HG02884 (cell line): ENCODE data around the gene P2RY13.

ENCODE experiments used
- ATAC-seq: cut with Tn5 transposase; IDR thresholded peaks from one replicate; pipeline ENCODE4 v1.9.1; 2021; ENCODE audit warnings: mild to moderate bottlenecking, moderate library complexity; ENCODE audit not compliant: unreplicated experiment

Gene P2RY13

GRCh38 chr3:151321526-151321925, 7.8 kb downstream of the P2RY13 start:
- ATAC-seq, result no peak

GRCh38 chr3:151320131-151320530, 9.2 kb downstream of the P2RY13 start:
- ATAC-seq, result no peak

GRCh38 chr3:151319628-151320027, 9.7 kb downstream of the P2RY13 start:
- no peak for ATAC-seq

- no peak for ATAC-seq
Observed at GRCh38 chr3:151318991-151319390, 10.4 kb downstream of the P2RY13 start.

- ATAC-seq, result no peak
Observed at GRCh38 chr3:151318313-151318712, 11.0 kb downstream of the P2RY13 start.

GRCh38 chr3:151316267-151316991, 12.9 kb downstream of the P2RY13 start, which contains the start of gene GPR87:
Gene GPR87, minus strand, starts transcription at chr3:151316820. Its CDS starts 16,720 bp downstream, at chr3:151300100.
- ATAC-seq, result no peak

GRCh38 chr3:151315846-151316245, 13.5 kb downstream of the P2RY13 start:
- no peak for ATAC-seq

GRCh38 chr3:151315136-151315535, 14.2 kb downstream of the P2RY13 start:
- ATAC-seq, result no peak

- no peak for ATAC-seq
Observed at GRCh38 chr3:151314593-151314992, 14.8 kb downstream of the P2RY13 start.

GRCh38 chr3:151314137-151314536, 15.2 kb downstream of the P2RY13 start:
- no peak for ATAC-seq

GRCh38 chr3:151312972-151313371, 16.4 kb downstream of the P2RY13 start:
- ATAC-seq, result no peak

GRCh38 chr3:151309566-151309965, 19.8 kb downstream of the P2RY13 start:
- ATAC-seq, result no peak

GRCh38 chr3:151307583-151308488, 21.5 kb downstream of the P2RY13 start:
- no peak for ATAC-seq

GRCh38 chr3:151307131-151307530, 22.2 kb downstream of the P2RY13 start:
- no peak for ATAC-seq

- ATAC-seq, result no peak
Observed at GRCh38 chr3:151306168-151306810, 23.1 kb downstream of the P2RY13 start.

GRCh38 chr3:151305775-151306151, 23.6 kb downstream of the P2RY13 start:
- ATAC-seq, result no peak

- no peak for ATAC-seq
Observed at GRCh38 chr3:151305060-151305774, 24.1 kb downstream of the P2RY13 start.

GRCh38 chr3:151303751-151304150, 25.6 kb downstream of the P2RY13 start:
- ATAC-seq, result no peak

- no peak for ATAC-seq
Observed at GRCh38 chr3:151301787-151302186, 27.6 kb downstream of the P2RY13 start.

- ATAC-seq, result no peak
Observed at GRCh38 chr3:151300539-151300938, 28.8 kb downstream of the P2RY13 start.

- ATAC-seq, result no peak
Observed at GRCh38 chr3:151299006-151299405, 30.3 kb downstream of the P2RY13 start.
